ENCODE measurements around the gene MROH9.
"Not testable (repeated sequence)": the region's sequence is repeated elsewhere in the genome, so short reads cannot be mapped to it uniquely, and the experiment has no call there.

MROH9 gene

DNA sequence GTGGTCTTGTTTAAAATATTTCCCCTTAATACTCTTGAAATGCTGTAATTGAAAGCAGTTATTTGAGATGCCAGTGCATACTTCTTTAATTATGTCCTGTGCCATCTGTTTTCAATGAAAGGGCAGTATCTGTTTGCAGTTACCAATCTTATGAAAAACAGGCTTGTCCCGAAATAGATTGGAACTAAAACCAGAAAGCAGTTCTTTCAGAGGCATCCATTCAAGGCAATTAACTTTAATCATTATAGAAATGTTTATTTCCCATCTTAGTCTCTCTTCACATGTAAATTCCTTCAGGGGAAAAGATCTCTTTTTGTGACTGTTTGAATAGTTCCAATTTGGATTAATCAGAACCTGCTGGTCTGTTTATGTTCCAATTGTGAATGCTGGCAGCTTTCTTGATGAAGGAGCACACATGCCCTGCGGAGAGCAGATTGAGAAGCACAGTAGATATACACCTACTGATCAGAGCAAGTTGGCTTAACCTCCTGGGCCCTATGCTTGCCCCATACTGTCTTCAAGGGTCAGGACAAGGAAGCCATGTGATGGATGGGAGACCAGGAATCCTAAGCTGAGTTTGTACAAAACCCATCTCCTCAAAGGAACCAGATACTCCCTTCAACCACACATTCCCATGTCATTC, 41.6 kb upstream of the MROH9 start:
- no peak for TF ChIP-seq POLR2A (IDR thresholded peaks at IDR 0.05; ENCODE audit: extremely low read depth, insufficient read length)
- TF ChIP-seq MYC (IDR thresholded peaks at IDR 0.05; ENCODE audit: low read depth, low read length), result no peak
- TF ChIP-seq, protein P1, sequence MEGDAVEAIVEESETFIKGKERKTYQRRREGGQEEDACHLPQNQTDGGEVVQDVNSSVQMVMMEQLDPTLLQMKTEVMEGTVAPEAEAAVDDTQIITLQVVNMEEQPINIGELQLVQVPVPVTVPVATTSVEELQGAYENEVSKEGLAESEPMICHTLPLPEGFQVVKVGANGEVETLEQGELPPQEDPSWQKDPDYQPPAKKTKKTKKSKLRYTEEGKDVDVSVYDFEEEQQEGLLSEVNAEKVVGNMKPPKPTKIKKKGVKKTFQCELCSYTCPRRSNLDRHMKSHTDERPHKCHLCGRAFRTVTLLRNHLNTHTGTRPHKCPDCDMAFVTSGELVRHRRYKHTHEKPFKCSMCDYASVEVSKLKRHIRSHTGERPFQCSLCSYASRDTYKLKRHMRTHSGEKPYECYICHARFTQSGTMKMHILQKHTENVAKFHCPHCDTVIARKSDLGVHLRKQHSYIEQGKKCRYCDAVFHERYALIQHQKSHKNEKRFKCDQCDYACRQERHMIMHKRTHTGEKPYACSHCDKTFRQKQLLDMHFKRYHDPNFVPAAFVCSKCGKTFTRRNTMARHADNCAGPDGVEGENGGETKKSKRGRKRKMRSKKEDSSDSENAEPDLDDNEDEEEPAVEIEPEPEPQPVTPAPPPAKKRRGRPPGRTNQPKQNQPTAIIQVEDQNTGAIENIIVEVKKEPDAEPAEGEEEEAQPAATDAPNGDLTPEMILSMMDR (IDR thresholded peaks at IDR 0.05; ENCODE audit: low read depth, low read length), result no peak
- TF ChIP-seq, protein P2, sequence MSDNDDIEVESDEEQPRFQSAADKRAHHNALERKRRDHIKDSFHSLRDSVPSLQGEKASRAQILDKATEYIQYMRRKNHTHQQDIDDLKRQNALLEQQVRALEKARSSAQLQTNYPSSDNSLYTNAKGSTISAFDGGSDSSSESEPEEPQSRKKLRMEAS (IDR thresholded peaks at IDR 0.05; ENCODE audit: low read depth, low read length), result no peak
- DNase-seq (ENCODE audit: low read depth), result no peak
- H3K4me3 ChIP-seq (ENCODE audit: low read depth, low read length), result no peak overlapping the region

DNA sequence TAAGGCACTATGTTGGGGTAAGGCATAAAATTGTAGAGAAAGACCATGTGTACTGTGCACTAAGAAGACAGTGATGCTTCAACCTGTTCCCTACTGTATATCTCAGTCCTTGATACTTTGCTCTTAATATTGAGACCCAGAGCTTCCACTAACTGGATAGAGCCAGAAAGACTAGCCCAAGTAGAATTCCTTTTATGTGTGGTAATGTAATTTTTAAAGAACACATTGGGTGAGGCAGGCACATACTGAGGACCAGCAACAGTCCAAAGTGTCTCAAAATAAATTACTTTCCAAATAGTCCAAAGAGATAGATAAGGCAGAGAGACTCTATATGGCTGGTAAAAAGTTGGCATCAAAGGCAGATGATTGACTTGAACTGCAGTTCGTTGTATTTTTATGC, 31.4 kb upstream of the MROH9 start:
- TF ChIP-seq POLR2A (IDR thresholded peaks at IDR 0.05; ENCODE audit: extremely low read depth, insufficient read length) (no peak), MYC (IDR thresholded peaks at IDR 0.05; ENCODE audit: low read depth, low read length) (no peak)
- TF ChIP-seq, protein P2 (IDR thresholded peaks at IDR 0.05; ENCODE audit: low read depth, low read length), result no peak
- TF ChIP-seq, protein P1 (IDR thresholded peaks at IDR 0.05; ENCODE audit: low read depth, low read length), result no peak
- DNase-seq (ENCODE audit: low read depth), result no peak
- no peak overlapping the region for H3K4me3 ChIP-seq (ENCODE audit: low read depth, low read length)

DNA sequence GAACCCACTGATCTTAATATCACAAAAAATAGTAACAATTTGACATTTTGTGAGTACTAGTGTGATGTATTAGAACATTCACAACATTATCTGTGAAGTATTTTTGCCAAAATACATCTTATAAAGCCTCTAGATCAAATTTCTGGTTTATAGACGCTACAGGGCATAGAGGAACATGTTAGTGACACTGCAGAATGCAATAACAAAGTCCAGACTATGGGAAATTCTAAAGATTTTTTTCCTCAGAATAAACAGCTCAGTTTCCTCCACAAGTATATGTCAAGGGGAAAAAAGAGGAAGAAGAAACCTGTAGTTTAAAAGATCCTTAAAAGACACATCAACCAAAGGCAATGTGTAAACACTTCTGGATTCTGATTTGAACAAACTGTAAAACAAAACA, 26.4 kb upstream of the MROH9 start:
- no peak for DNase-seq (ENCODE audit: low read depth)
- TF ChIP-seq, protein P1 (IDR thresholded peaks at IDR 0.05; ENCODE audit: low read depth, low read length), result no peak
- TF ChIP-seq MYC (IDR thresholded peaks at IDR 0.05; ENCODE audit: low read depth, low read length) (no peak), POLR2A (IDR thresholded peaks at IDR 0.05; ENCODE audit: extremely low read depth, insufficient read length) (no peak)
- TF ChIP-seq, protein P2 (IDR thresholded peaks at IDR 0.05; ENCODE audit: low read depth, low read length), result no peak
- H3K4me3 ChIP-seq (ENCODE audit: low read depth, low read length), result no peak overlapping the region

DNA sequence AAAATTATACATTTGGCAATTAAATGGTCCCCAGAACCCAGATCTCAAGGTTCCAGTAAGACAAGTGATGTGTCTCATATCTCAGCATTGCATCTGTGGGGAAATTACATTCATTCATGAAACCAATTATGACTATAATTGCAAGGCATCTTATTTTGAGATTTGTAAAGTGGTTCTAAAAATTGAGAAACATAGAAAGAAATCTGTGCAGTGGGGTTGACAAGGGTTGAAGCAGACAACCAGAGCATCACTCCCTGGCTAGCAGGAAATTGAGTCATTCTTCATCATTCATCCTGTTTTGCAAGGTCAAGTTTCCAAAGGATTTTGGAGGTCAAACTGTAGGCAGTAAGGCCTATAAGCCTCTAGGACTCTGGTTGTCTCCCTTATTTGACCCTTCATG, 25.1 kb upstream of the MROH9 start:
- TF ChIP-seq, protein P2 (IDR thresholded peaks at IDR 0.05; ENCODE audit: low read depth, low read length), result no peak
- TF ChIP-seq, protein P1 (IDR thresholded peaks at IDR 0.05; ENCODE audit: low read depth, low read length), result no peak
- no peak for TF ChIP-seq POLR2A (IDR thresholded peaks at IDR 0.05; ENCODE audit: extremely low read depth, insufficient read length)
- no peak overlapping the region for H3K4me3 ChIP-seq (ENCODE audit: low read depth, low read length)
- no peak for DNase-seq (ENCODE audit: low read depth)

DNA sequence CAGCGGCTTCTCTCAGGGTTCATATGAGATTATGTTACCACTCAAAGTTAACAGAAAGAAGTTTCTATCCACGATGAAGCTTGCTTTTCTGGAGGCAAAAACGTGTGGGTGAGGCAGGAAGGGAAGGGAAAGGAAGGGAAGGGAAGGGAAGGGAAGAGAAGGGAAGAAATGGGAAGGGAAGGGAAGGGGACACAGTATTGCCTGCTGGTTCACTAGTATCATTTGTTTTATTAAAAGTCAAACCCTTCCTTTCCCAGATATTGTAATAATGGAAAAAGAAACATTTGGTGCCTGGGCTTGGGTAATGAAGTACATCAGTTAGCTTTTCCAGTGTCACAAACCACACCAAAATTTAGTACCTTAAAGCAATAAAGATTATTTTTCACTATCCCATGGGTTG, 18.0 kb upstream of the MROH9 start:
- TF ChIP-seq POLR2A (IDR thresholded peaks at IDR 0.05; ENCODE audit: extremely low read depth, insufficient read length), result no peak
- TF ChIP-seq, protein P1 (IDR thresholded peaks at IDR 0.05; ENCODE audit: low read depth, low read length), result no peak
- TF ChIP-seq, protein P2 (IDR thresholded peaks at IDR 0.05; ENCODE audit: low read depth, low read length), result no peak
- TF ChIP-seq MYC (IDR thresholded peaks at IDR 0.05; ENCODE audit: low read depth, low read length), result no peak
- H3K4me3 ChIP-seq (ENCODE audit: low read depth, low read length), result no peak overlapping the region
- no peak for DNase-seq (ENCODE audit: low read depth)

DNA sequence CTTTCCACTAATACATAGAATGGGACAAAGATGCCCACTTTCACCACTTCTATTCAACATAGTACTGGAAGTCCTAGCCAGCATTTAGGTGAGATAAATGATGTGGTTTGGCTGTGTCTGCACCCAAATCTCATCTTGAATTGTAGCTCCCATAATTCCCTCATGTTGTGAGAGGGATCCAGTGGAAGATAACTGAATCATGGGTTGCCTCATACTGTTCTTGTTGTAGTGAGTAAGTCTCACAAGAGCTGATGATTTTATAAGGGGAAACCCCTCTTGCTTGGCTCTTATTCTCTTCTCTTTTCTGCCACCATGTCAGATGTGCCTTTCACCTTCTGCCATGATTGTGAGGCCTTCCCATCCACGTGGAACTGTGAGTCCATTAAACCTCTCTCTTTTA, 10.7 kb upstream of the MROH9 start:
- not testable (repeated sequence) for H3K4me3 ChIP-seq (ENCODE audit: low read depth, low read length); DNase-seq (ENCODE audit: low read depth)
